Epithelial cell of proximal tubule (primary cell): ENCODE results near the gene XPNPEP1. TPM values are rescaled to one million over a fixed set of nuclear protein-coding genes. Genes with fewer than 3 reads are reported as not detected.

Experiments used
- DNase-seq: peaks from one replicate; pipeline ENCODE4 v3.0.0-alpha.2; 2011; ENCODE audit warnings: low read depth
- H3K4me3 ChIP-seq: 2 replicates; pipeline ENCODE4 v1.5.1; 2011; ENCODE audit warnings: low read depth, mild to moderate bottlenecking, low read length
- total RNA-seq: library from RNA; depleted of rRNA; stranded (reverse); fragments of >200 nt; gene quantifications from 2 replicates; pipeline ENCODE4 v1.2.3, GENCODE V29; 2015
- TF ChIP-seq, protein P1 (sequence below): conservative IDR thresholded peaks from 2 replicates; pipeline ENCODE4 v1.5.1; 2012; ENCODE audit warnings: low read depth, mild to moderate bottlenecking, low read length

The XPNPEP1 gene
- total RNA-seq, 1 donor from 2014 or later = 191 TPM

DNA sequence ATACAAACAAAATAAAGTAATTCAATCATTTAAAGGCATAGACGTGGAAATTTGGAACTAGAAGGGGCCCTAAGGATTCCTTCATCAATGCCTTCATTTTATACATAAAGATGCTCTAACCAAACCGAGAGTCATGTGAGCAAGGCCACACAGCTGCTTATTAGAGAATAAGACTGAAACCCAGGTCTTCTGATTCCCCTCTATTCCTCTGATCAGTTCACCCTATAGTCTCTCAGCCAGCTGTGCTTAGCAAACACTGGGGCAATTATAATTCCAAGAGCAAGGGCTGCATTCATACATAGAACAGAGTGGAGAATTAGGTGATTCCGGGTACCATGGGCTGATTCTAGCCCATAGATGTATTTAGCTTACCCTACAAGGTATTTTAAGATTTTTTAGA, 9.7 kb upstream of the XPNPEP1 start:
- no peak for DNase-seq
- TF ChIP-seq, protein P1, sequence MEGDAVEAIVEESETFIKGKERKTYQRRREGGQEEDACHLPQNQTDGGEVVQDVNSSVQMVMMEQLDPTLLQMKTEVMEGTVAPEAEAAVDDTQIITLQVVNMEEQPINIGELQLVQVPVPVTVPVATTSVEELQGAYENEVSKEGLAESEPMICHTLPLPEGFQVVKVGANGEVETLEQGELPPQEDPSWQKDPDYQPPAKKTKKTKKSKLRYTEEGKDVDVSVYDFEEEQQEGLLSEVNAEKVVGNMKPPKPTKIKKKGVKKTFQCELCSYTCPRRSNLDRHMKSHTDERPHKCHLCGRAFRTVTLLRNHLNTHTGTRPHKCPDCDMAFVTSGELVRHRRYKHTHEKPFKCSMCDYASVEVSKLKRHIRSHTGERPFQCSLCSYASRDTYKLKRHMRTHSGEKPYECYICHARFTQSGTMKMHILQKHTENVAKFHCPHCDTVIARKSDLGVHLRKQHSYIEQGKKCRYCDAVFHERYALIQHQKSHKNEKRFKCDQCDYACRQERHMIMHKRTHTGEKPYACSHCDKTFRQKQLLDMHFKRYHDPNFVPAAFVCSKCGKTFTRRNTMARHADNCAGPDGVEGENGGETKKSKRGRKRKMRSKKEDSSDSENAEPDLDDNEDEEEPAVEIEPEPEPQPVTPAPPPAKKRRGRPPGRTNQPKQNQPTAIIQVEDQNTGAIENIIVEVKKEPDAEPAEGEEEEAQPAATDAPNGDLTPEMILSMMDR = no peak

DNA sequence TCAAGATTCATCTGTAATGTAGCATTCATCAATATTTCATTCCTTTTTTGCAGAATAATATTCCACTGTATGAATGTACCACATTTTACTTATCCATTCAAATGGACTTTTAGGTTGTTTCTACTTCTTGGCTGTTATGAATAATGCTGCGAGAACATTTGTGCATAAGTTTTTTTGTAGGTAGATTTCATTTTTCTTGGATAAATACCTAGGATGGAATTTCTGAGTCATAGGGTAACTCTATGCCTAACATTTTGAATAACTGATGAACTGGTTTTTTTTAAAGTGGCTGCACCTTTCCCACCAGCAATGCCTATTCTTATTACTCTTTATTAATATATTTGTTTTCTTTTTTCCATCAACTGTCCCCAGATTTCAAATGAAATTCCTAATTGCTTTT, 9.1 kb upstream of the XPNPEP1 start:
- TF ChIP-seq, protein P1 = no peak
- no peak overlapping the region for H3K4me3 ChIP-seq

More for the DNA sequence above, 9.7 kb upstream of the XPNPEP1 start:
- no peak overlapping the region for H3K4me3 ChIP-seq

DNA sequence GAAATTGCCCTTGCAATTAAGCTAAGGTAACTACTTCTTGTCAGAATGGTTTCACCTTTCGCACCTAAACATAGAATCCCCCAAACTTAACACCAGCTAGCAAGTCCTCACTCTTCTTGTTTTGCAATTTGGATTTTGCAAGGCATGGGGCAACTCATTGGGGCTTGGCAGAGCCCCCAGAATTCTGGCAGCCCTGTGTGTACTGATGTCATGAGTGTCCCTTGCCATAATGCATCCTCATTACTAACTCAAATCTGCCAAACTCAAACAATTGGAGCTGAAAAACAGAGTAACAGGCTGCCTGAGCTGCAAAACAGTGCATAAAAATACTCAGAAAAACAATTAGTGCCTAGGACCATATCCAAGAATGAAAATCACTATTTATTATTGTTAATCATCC, 7.9 kb upstream of the XPNPEP1 start:
- DNase-seq = no peak
- no peak overlapping the region for H3K4me3 ChIP-seq
- TF ChIP-seq, protein P1 = no peak

More for the DNA sequence above, 9.1 kb upstream of the XPNPEP1 start:
- DNase-seq = no peak

DNA sequence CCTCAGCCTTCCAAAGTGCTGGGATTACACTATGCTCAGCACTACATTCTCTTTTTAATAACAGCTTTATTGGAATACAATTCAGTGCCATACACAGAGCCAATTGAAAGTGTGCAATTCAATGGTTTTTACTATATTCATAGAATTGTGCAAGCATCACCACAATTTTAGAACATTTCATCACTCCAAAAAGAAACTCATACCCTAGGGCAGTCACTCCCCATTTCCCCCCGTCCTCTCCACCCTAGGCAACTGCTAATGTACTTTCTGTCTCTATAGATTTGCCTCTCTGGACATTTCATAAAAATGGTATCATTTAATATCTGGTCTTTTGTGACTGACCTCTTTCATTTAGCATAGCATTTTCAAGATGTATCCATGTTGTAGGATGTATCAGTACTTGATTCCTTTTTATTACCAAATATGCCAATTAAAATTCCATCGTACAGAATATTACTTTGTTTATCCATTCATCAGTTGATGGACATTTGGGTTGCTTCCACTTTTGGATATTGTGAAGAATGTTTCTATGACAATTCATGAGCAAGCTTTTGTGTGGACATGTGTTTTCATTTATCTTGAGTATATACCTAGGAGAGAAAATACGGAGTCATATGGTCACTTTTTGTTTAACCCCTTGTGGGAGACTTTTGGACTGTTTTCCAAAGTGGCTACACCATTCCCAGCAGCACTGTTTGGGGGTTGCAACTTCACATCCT, 6.3 kb upstream of the XPNPEP1 start:
- H3K4me3 ChIP-seq = no peak overlapping the region
- TF ChIP-seq, protein P1 = no peak
- no peak for DNase-seq

DNA sequence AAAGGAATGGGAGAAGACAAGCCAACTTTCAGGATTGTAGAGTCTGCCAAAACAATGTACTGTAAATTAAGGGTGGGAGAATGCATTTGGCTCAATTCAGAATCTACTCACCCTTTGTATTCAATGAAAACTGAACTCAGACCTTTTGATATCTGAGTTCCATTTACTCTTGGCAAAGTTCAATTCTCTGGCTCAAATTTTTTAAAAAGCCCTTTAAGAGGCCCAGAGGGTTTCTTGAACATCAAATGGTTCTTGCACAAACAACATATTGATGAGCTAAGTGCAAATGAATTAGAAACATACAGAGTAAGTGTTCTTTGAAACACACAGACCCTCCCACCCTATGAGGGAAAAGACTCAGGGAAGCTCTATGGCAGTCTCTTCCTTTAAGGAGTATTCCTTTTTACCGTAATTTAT, 5.2 kb upstream of the XPNPEP1 start:
- DNase-seq = no peak
- no peak overlapping the region for H3K4me3 ChIP-seq
- TF ChIP-seq, protein P1 = no peak

DNA sequence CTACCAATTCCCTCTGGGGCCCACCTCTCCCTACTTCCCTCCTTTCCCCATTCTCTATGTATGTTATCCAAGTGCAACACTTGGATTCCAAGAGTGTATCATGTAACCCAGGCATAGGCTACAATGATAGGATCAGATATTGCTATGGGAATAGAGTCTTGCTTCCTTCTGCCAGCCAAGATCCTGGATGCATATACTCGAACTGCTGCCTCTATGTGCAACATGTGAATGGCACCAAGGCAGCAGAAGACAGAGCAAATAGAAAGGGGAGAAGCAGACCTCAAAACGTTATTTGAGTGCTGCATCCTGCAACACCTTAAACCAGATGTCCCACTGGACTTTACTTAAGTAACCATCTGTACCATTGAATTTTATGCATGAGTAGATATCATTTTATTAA, 3.5 kb upstream of the XPNPEP1 start:
- TF ChIP-seq, protein P1 = no peak
- H3K4me3 ChIP-seq = no peak overlapping the region
- DNase-seq = no peak

DNA sequence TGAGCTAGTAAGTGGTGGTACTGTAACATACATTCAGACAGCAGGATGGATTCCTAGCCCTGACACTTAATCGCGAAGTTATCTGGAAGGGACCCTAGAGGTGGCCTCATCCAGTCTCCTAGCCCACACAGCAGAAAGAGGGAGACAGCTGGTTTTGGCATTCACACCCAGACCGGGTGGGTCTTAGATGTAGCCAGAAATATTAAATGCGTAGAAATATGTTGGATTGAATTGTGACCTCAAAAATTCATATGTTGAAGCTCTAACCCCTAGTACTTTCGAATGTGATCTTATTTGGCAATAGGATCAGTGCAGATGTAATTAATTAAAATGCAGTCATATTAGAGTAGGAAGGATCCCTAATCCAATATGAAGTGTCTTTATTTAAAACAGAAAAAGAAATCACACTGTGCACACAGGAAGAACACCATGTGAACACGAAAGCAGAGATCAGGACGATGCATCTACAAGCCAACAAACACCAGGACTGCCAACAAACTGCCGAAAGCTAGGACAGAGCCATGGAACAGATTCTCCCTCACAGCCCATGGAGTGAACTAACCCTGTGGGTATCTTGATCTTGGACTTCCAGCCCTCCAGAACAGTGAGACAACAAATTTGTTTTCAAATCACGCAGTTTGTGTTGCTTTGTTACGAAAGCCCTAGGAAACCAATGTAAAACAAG, 2.9 kb upstream of the XPNPEP1 start:
- H3K4me3 ChIP-seq = no peak overlapping the region
- no peak for DNase-seq
- TF ChIP-seq, protein P1 = no peak
